ENCODE data around the gene CORO6. TPM values are rescaled to one million over a fixed set of nuclear protein-coding genes. Genes with fewer than 3 reads are reported as not detected.

The CORO6 gene
- total and polyA plus RNA-seq, 4 donors, result 0.23 to 3.0 (median 0.59) TPM

DNA sequence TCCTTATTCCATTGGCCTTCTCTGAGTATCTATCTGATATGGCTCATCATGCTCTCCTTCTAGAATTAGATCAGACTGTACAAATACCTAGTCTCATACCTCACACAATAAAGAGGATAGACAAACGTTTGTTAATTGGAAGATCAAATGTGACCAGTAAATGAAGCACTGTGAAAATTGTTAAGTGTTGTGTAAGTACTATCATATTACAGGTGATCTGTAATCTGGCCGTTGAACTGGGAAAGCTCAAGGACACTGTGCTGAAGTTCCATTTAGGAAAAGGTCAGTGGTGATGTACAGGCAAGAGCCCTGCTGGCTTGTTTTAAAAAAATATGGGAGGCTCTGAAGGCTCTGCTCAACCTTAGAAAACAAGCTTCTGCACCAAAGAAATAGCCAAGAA is 38.5 kb upstream of the CORO6 start (continued):
- TF ChIP-seq YY1 (IDR thresholded peaks at IDR 0.05), result no peak
- TF ChIP-seq ATF3 (IDR thresholded peaks at IDR 0.05), result no peak
- no peak for TF ChIP-seq CTCF (IDR thresholded peaks at IDR 0.05; ENCODE audit: low read depth, low read length, missing input control)
- TF ChIP-seq RXRA (IDR thresholded peaks at IDR 0.05), result no peak
- no peak for TF ChIP-seq EGR1 (IDR thresholded peaks at IDR 0.05; ENCODE audit: low read depth in 2 of 2)

DNA sequence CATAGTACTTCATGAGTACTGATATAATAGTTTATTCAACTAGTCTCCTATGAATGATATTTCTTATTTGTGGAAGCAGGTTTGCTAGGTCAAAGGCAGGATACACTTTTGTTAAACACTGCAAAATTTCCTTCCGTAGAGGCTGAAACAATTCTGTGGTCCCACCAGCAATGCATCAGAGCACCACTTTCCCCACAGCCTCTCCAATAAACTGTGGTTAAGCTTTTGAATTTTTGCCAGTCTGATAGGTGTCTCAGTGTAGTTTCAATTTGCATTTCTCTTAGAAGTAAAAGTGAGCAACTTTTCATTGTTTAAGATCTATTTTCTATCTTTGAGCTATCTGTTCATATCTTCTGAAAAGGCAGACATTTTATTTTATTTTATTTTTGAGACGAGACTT is 36.4 kb upstream of the CORO6 start:
- H3K9me3 ChIP-seq (ENCODE audit: control insufficient read depth in 4 of 4, low read length in 3 of 4), result no peaks in the 10 kb centered on the region
- no peak for DNase-seq (ENCODE audit: low spot score)
- peaks cover 0 to 3% (median 0%) of the 10 kb centered on the region in 4 donors for H3K36me3 ChIP-seq (ENCODE audit: control insufficient read depth in 4 of 4, insufficient read depth in 3 of 4, low read depth in 1 of 4, low read length in 3 of 4)
- TF ChIP-seq, protein P1, sequence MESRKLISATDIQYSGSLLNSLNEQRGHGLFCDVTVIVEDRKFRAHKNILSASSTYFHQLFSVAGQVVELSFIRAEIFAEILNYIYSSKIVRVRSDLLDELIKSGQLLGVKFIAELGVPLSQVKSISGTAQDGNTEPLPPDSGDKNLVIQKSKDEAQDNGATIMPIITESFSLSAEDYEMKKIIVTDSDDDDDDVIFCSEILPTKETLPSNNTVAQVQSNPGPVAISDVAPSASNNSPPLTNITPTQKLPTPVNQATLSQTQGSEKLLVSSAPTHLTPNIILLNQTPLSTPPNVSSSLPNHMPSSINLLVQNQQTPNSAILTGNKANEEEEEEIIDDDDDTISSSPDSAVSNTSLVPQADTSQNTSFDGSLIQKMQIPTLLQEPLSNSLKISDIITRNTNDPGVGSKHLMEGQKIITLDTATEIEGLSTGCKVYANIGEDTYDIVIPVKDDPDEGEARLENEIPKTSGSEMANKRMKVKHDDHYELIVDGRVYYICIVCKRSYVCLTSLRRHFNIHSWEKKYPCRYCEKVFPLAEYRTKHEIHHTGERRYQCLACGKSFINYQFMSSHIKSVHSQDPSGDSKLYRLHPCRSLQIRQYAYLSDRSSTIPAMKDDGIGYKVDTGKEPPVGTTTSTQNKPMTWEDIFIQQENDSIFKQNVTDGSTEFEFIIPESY (IDR thresholded peaks at IDR 0.05), result no peak
- no peak for TF ChIP-seq FOXA2 (IDR thresholded peaks at IDR 0.05)
- no peak for TF ChIP-seq MAX (IDR thresholded peaks at IDR 0.05)
- no peak for TF ChIP-seq GABPA (IDR thresholded peaks at IDR 0.05 in 1 of 2, conservative IDR thresholded peaks at IDR 0.05 in 1 of 2)
- TF ChIP-seq RAD21 (IDR thresholded peaks at IDR 0.05), result no peak
- TF ChIP-seq REST (IDR thresholded peaks at IDR 0.05), result no peak
- no peak for TF ChIP-seq TAF1 (conservative IDR thresholded peaks at IDR 0.05)
- no peak for TF ChIP-seq EGR1 (IDR thresholded peaks at IDR 0.05; ENCODE audit: low read depth in 2 of 2)
- TF ChIP-seq RXRA (IDR thresholded peaks at IDR 0.05), result no peak
- TF ChIP-seq HNF4A (conservative IDR thresholded peaks at IDR 0.05), result no peak
- no peak for TF ChIP-seq YY1 (IDR thresholded peaks at IDR 0.05)
- TF ChIP-seq NR2F2 (IDR thresholded peaks at IDR 0.05), result no peak
- TF ChIP-seq HNF4G (IDR thresholded peaks at IDR 0.05), result no peak
- no peak for TF ChIP-seq ATF3 (IDR thresholded peaks at IDR 0.05)
- no peak for TF ChIP-seq FOXA1 (IDR thresholded peaks at IDR 0.05)
- H3K4me3 ChIP-seq (ENCODE audit: low read depth in 1 of 3, low read length in 3 of 3), result no peak overlapping the region
- H3K27me3 ChIP-seq (ENCODE audit: control insufficient read depth in 4 of 4, insufficient read depth in 4 of 4, low read length in 3 of 4), result no peaks in the 10 kb centered on the region
- no peak overlapping the region for H3K9ac ChIP-seq (ENCODE audit: low read depth in 1 of 2, low read length in 2 of 2)
- WGBS, result 83% methylated on average over 2 of the region's 2 CpGs
- H3K4me1 ChIP-seq (ENCODE audit: control insufficient read depth in 4 of 4, insufficient read depth in 4 of 4, low read length in 3 of 4), result no peaks in the 10 kb centered on the region
- H3K27ac ChIP-seq (ENCODE audit: low read depth in 1 of 2, low read length in 2 of 2), result no peak overlapping the region
